H1 (cell line): Measurements from ENCODE around the gene TARS3. TPM values are rescaled to one million over a fixed set of nuclear protein-coding genes. Genes with fewer than 3 reads are reported as not detected.

Source experiments
- CTCF ChIA-PET: fragments of 300-600 bp; sonication (Branson Sonifier 250); formaldehyde crosslinking; loops from one replicate; lab custom pipeline; 2021; ENCODE audit not compliant: partially characterized antibody; lab: Charles Lee
- POLR2A ChIA-PET: fragments of 300-600 bp; sonication (Branson Sonifier 250); formaldehyde crosslinking; loops from one replicate; lab custom pipeline; 2021; ENCODE audit warnings: inconsistent platforms; ENCODE audit not compliant: partially characterized antibody; lab: Charles Lee
- DNase-seq, 2 experiments: peaks; one replicate each; pipeline versions ENCODE4 v3.0.0 to v3.0.0-alpha.2; 2010 to 2022; ENCODE audit warnings: low spot score in 2 of 2, low read depth in 1 of 2, mixed read lengths in 1 of 2
- FAIRE-seq: peaks from 2 replicates; lab custom pipeline; 2011; peaks lifted over from hg19 to GRCh38; lab: Jason Lieb, UNC
- H2AFZ ChIP-seq: 2 replicates; pipeline ENCODE4 v1.8.1; 2012; ENCODE audit warnings: low read length, inconsistent platforms
- H2AK5ac ChIP-seq: 2 replicates; pipeline ENCODE4 v1.6.1; 2013; ENCODE audit warnings: low read depth, low read length
- H2BK120ac ChIP-seq: replicated peaks from 2 replicates; pipeline ENCODE3; 2013; ENCODE audit warnings: low read depth, low read length, inconsistent platforms
- H2BK12ac ChIP-seq: 2 replicates; pipeline ENCODE4 v1.6.1; 2013; ENCODE audit warnings: low read depth, low read length
- H2BK15ac ChIP-seq: 2 replicates; pipeline ENCODE4 v1.6.1; 2013; ENCODE audit warnings: low read length
- H2BK20ac ChIP-seq: 2 replicates; pipeline ENCODE4 v1.6.1; 2013; ENCODE audit warnings: low read length
- H2BK5ac ChIP-seq: 2 replicates; pipeline ENCODE4 v1.6.1; 2013; ENCODE audit warnings: low read depth, low read length
- H3K14ac ChIP-seq: 2 replicates; pipeline ENCODE4 v1.6.1; 2013; ENCODE audit warnings: inconsistent platforms; ENCODE audit not compliant: insufficient read length
- H3K18ac ChIP-seq: 2 replicates; pipeline ENCODE4 v1.6.1; 2013; ENCODE audit warnings: low read length; ENCODE audit errors: extremely low read depth
- H3K23ac ChIP-seq: 2 replicates; pipeline ENCODE4 v1.6.1; 2013; ENCODE audit warnings: inconsistent platforms; ENCODE audit not compliant: insufficient read length
- H3K23me2 ChIP-seq: 2 replicates; pipeline ENCODE4 v1.6.1; 2013; ENCODE audit warnings: low read depth, low read length
- H3K27ac ChIP-seq: 2 replicates; pipeline ENCODE4 v1.6.1; 2011; ENCODE audit warnings: low read depth, low read length, inconsistent platforms
- H3K27me3 ChIP-seq, 4 experiments: replicated peaks in 1 of 4; 1 replicate in 1 of 4; 2 replicates in 3 of 4; pipeline versions ENCODE4 v1.6.1 to v1.8.1; 2011 to 2013; ENCODE audit warnings: low read length in 3 of 4, mild to moderate bottlenecking in 3 of 4, inconsistent platforms in 2 of 4, mixed read lengths in 2 of 4, moderate library complexity in 1 of 4; ENCODE audit not compliant: control insufficient read depth in 3 of 4, insufficient read depth in 3 of 4; ENCODE audit errors: extremely low read depth in 1 of 4
- H3K36me3 ChIP-seq, 4 experiments: 2 replicates each; pipeline versions ENCODE4 v1.6.1 to v1.8.1; 2011 to 2013; ENCODE audit warnings: mild to moderate bottlenecking in 4 of 4, low read length in 3 of 4, moderate library complexity in 2 of 4, control low read depth in 1 of 4, inconsistent platforms in 1 of 4; ENCODE audit not compliant: insufficient read depth in 4 of 4, control insufficient read depth in 2 of 4
- H3K4ac ChIP-seq: replicated peaks from 2 replicates; pipeline ENCODE3; 2013; ENCODE audit warnings: low read length, low read depth, mixed read lengths, inconsistent platforms; ENCODE audit not compliant: insufficient read length
- H3K4me1 ChIP-seq, 4 experiments: replicated peaks in 1 of 4; 1 replicate in 1 of 4; 2 replicates in 3 of 4; pipeline versions ENCODE4 v1.6.1 to v1.8.1; 2011 to 2013; ENCODE audit warnings: low read length in 3 of 4, inconsistent platforms in 2 of 4, mixed read lengths in 1 of 4; ENCODE audit not compliant: insufficient read depth in 4 of 4, control insufficient read depth in 3 of 4
- H3K4me2 ChIP-seq, 2 experiments: 2 replicates each; pipeline versions ENCODE4 v1.6.1 to v1.8.1; 2011 to 2013; ENCODE audit warnings: low read depth in 2 of 2, low read length in 2 of 2, control low read depth in 1 of 2, inconsistent platforms in 1 of 2, mild to moderate bottlenecking in 1 of 2; ENCODE audit not compliant: insufficient read depth in 1 of 2
- H3K4me3 ChIP-seq, 4 experiments: fragments of 200-600, 300-600 bp in 1 of 4; sonication (generic), shearing (Covaris generic), sonication (Bioruptor Twin) in 1 of 4; 2 replicates each; pipeline versions ENCODE4 v1.5.1 to v1.8.1; 2011 to 2016; ENCODE audit warnings: low read length in 4 of 4, low read depth in 3 of 4, control low read depth in 2 of 4, inconsistent platforms in 2 of 4, mild to moderate bottlenecking in 2 of 4, mixed read lengths in 1 of 4, moderate library complexity in 1 of 4; ENCODE audit not compliant: insufficient read depth in 2 of 4; ENCODE audit errors: extremely low read depth in 1 of 4
- H3K56ac ChIP-seq: replicated peaks from 2 replicates; pipeline ENCODE3; 2013; ENCODE audit warnings: low read depth, mild to moderate bottlenecking, mixed read lengths, low read length, inconsistent platforms; ENCODE audit not compliant: insufficient read length
- H3K79me1 ChIP-seq: 2 replicates; pipeline ENCODE4 v1.6.1; 2013; ENCODE audit warnings: low read depth, low read length, control low read depth
- H3K79me2 ChIP-seq, 2 experiments: 2 replicates each; pipeline versions ENCODE4 v1.6.1 to v1.8.1; 2012 to 2013; ENCODE audit warnings: low read length in 2 of 2, mild to moderate bottlenecking in 2 of 2, inconsistent platforms in 1 of 2; ENCODE audit not compliant: insufficient read depth in 2 of 2, control insufficient read depth in 1 of 2
- H3K9ac ChIP-seq, 4 experiments: replicated peaks in 1 of 4; 1 replicate in 1 of 4; 2 replicates in 3 of 4; pipeline versions ENCODE4 v1.6.1 to v1.8.1; 2011 to 2013; ENCODE audit warnings: low read depth in 3 of 4, low read length in 3 of 4, control low read depth in 2 of 4, mild to moderate bottlenecking in 2 of 4, moderate library complexity in 2 of 4, inconsistent platforms in 1 of 4; ENCODE audit errors: extremely low read depth in 1 of 4
- H3K9me3 ChIP-seq, 2 experiments: 2 replicates each; pipeline versions ENCODE4 v1.6.1 to v1.8.1; 2012 to 2013; ENCODE audit warnings: mild to moderate bottlenecking in 2 of 2, moderate library complexity in 2 of 2, control low read depth in 1 of 2, inconsistent platforms in 1 of 2, low read depth in 1 of 2, low read length in 1 of 2, mixed read lengths in 1 of 2; ENCODE audit not compliant: insufficient read depth in 2 of 2
- H4K20me1 ChIP-seq, 2 experiments: replicated peaks in 1 of 2; 2 replicates each; pipeline versions ENCODE3 to v1.8.1; 2011 to 2013; ENCODE audit warnings: inconsistent platforms in 2 of 2, low read length in 2 of 2, mild to moderate bottlenecking in 1 of 2; ENCODE audit not compliant: insufficient read depth in 2 of 2, control insufficient read depth in 1 of 2
- H4K5ac ChIP-seq: 2 replicates; pipeline ENCODE4 v1.6.1; 2013; ENCODE audit warnings: low read length, low read depth, mixed read lengths, inconsistent platforms; ENCODE audit not compliant: insufficient read length
- H4K8ac ChIP-seq: 2 replicates; pipeline ENCODE4 v1.8.0; 2013; ENCODE audit warnings: mild to moderate bottlenecking, moderate library complexity, low read length, inconsistent platforms; ENCODE audit not compliant: insufficient read depth; ENCODE audit errors: extremely low read depth
- H4K91ac ChIP-seq: replicated peaks from 2 replicates; pipeline ENCODE3; 2013; ENCODE audit warnings: low read length, mixed read lengths, inconsistent platforms; ENCODE audit not compliant: insufficient read length
- ATF3 ChIP-seq: IDR thresholded peaks from 2 replicates; pipeline ENCODE4 v1.6.1; 2011; ENCODE audit warnings: low read depth, mild to moderate bottlenecking, low read length; ENCODE audit not compliant: insufficient read depth
- CBX5 ChIP-seq: fragments of 300-800, 300-1000 bp; sonication (generic); IDR thresholded peaks from 2 replicates; pipeline ENCODE4 v1.7.1; 2016; ENCODE audit warnings: antibody characterized with exemption, low read length, low read depth
- E2F6 ChIP-seq: IDR thresholded peaks from 2 replicates; pipeline ENCODE4 v1.6.1; 2012; ENCODE audit warnings: inconsistent platforms
- KDM1A ChIP-seq: fragments of 200-600, 300-600 bp; sonication (generic); IDR thresholded peaks from 2 replicates; pipeline ENCODE4 v1.7.1; 2016; ENCODE audit warnings: mild to moderate bottlenecking, low read length, borderline replicate concordance
- YY1 ChIP-seq: IDR thresholded peaks from 2 replicates; pipeline ENCODE4 v1.6.1; 2011; ENCODE audit warnings: low read depth, mild to moderate bottlenecking, low read length
- WGBS, 2 experiments: shearing (Covaris generic) in 1 of 2; methylation state at CpG; one replicate each; pipeline versions ENCODE4 v1.1.6 to v1.1.7; 2013 to 2015; ENCODE audit warnings: low lambda C conversion rate in 2 of 2, mixed read lengths in 2 of 2, inconsistent platforms in 1 of 2, low coverage in 1 of 2, missing lambda C conversion rate in 1 of 2; ENCODE audit not compliant: insufficient replicate concordance in 2 of 2, insufficient coverage in 1 of 2, insufficient read length in 1 of 2; ENCODE audit errors: extremely low coverage in 1 of 2, missing lambda C conversion rate in 1 of 2; 5-methylcytosine and 5-hydroxymethylcytosine counted together
- polyA plus RNA-seq, 7 experiments: library from polyadenylated mRNA; depleted of rRNA in 3 of 7; stranded (reverse) in 5 of 7; unstranded in 2 of 7; fragments of >200 nt in 5 of 7; fragments of 200-250 nt in 2 of 7; gene quantifications; 1 replicate in 5 of 7; 2 replicates in 1 of 7; 4 replicates in 1 of 7; pipeline versions ENCODE4 v1.2.1 to v1.2.3, GENCODE V29; 2011 to 2013; ENCODE audit warnings: missing spikeins in 2 of 7, mixed read lengths in 2 of 7
- total RNA-seq: library from RNA; stranded (reverse); fragmentation: NEBNext Ultra II Directional; extraction: Animal tissue kit (Norgen Biotek cat#: 25700); gene quantifications from 2 replicates; pipeline ENCODE4 v1.2.1, GENCODE V29; 2021

Gene TARS3
- total and polyA plus RNA-seq, 2 of the 8 experiments (the other 6 are each of a cell fraction or from before 2014, with no cell fraction given), result 2.1 to 13.9 TPM

GRCh38 chr15:101709466-101709865 lies 14.8 kb downstream of the TARS3 start:
- FAIRE-seq (no peak), DNase-seq (no peak)
- Histone ChIP-seq H2AK5ac (no peak overlapping the region), H3K27ac (no peak overlapping the region), H3K27me3 (no peaks in the 10 kb centered on the region), H3K4me1 (no peaks in the 10 kb centered on the region), H3K36me3 (peaks cover 0 to 15% (median 0%) of the 10 kb centered on the region in 4 experiments; a peak in 3 of 8 replicates), H3K79me1 (no peaks in the 10 kb centered on the region), H3K56ac (no peak overlapping the region), H2BK120ac (no peak overlapping the region), H4K20me1 (peaks cover 2% of the 10 kb centered on the region in 2 experiments), H3K23ac (no peak overlapping the region), H3K4ac (no peak overlapping the region), H3K79me2 (no peaks in the 10 kb centered on the region), H3K4me3 (no peak overlapping the region), H2BK12ac (no peak overlapping the region), H2BK20ac (no peak overlapping the region), H3K9ac (no peak overlapping the region; a peak in 1 of 7 replicates), H2BK15ac (no peak overlapping the region), H4K91ac (no peak overlapping the region), H3K4me2 (no peak overlapping the region), H2AFZ (no peak overlapping the region), H4K5ac (no peak overlapping the region), H2BK5ac (no peak overlapping the region; the same call in 1 of the 2 replicates), H3K9me3 (no peaks in the 10 kb centered on the region), H3K18ac (no peak overlapping the region), H4K8ac (no peak overlapping the region), H3K23me2 (no peaks in the 10 kb centered on the region; the same call in 1 of the 2 replicates), H3K14ac (no peak overlapping the region)
- WGBS, 2 experiments, result 94% methylated on average over 5 of the region's 5 CpGs; no CpG with 5 or more reads in 1 of the 2 experiments
- ChIA-PET CTCF (interaction anchor here (0.6 kb wide), 2 partner anchors 124 to 412 kb away, joined by 3 read pairs; no protein-coding TSS in a partner anchor), POLR2A (no interaction called here)
- TF ChIP-seq ATF3 (no peak), CBX5 (no peak), E2F6 (no peak), KDM1A (no peak), YY1 (no peak)
